SK-N-SH treated with all-trans-retinoic acid at 6 μM for 48 hours (cell line): ENCODE results near the gene ASIC1.

ENCODE experiments used
- ATAC-seq: fragments of 200-7000 bp; cut with Tn5 transposase; 3 replicates; pipeline ENCODE4 v1.9.1; 2020; ENCODE audit warnings: mild to moderate bottlenecking, moderate library complexity
- ARNTL ChIP-seq: fragments of 450-650 bp; formaldehyde crosslinking; IDR thresholded peaks from 2 replicates; pipeline ENCODE4 v1.5.0; 2020; ENCODE audit warnings: low read depth, mild to moderate bottlenecking, moderate library complexity, borderline replicate concordance
- BACH2 ChIP-seq: fragments of 250-450 bp; sonication (Bioruptor Pico); IDR thresholded peaks from 2 replicates; pipeline ENCODE4 v1.9.0; 2021; ENCODE audit warnings: mild to moderate bottlenecking, borderline replicate concordance
- CSDC2 ChIP-seq: fragments of 250-450 bp; sonication (Bioruptor Pico); IDR thresholded peaks from 2 replicates; pipeline ENCODE4 v1.5.0; 2020; ENCODE audit warnings: mild to moderate bottlenecking, moderate library complexity
- GLIS3 ChIP-seq: fragments of 250-450 bp; sonication (Bioruptor Pico); IDR thresholded peaks from 2 replicates; pipeline ENCODE4 v1.5.0; 2020; ENCODE audit warnings: mild to moderate bottlenecking, moderate library complexity
- ISL1 ChIP-seq: fragments of 250-450 bp; sonication (Bioruptor Pico); IDR thresholded peaks from 2 replicates; pipeline ENCODE4 v2.1.2; 2022; ENCODE audit warnings: mild to moderate bottlenecking, moderate library complexity
- OSR1 ChIP-seq: fragments of 250-450 bp; sonication (Bioruptor Pico); IDR thresholded peaks from 2 replicates; pipeline ENCODE4 v1.8.0; 2022; ENCODE audit warnings: moderate library complexity, mild to moderate bottlenecking, inconsistent platforms
- PPARA ChIP-seq: fragments of 250-450 bp; sonication (Bioruptor Pico); IDR thresholded peaks from 2 replicates; pipeline ENCODE4 v1.5.0; 2020; ENCODE audit warnings: mild to moderate bottlenecking, borderline replicate concordance
- RARB ChIP-seq: fragments of 250-450 bp; sonication (Bioruptor Pico); IDR thresholded peaks from 2 replicates; pipeline ENCODE4 v1.8.0; 2021; ENCODE audit warnings: mild to moderate bottlenecking, moderate library complexity
- TCF4 ChIP-seq: fragments of 250-450 bp; sonication (Bioruptor Pico); IDR thresholded peaks from 2 replicates; pipeline ENCODE4 v1.8.0; 2021; ENCODE audit warnings: mild to moderate bottlenecking, moderate library complexity, borderline replicate concordance
- TOX ChIP-seq: fragments of 250-450 bp; sonication (Bioruptor Pico); IDR thresholded peaks from 2 replicates; pipeline ENCODE4 v1.8.0; 2021; ENCODE audit warnings: mild to moderate bottlenecking, moderate library complexity, borderline replicate concordance
- ZFP3 ChIP-seq: fragments of 250-450 bp; sonication (Bioruptor Pico); IDR thresholded peaks from 2 replicates; pipeline ENCODE4 v1.5.0; 2020; ENCODE audit warnings: mild to moderate bottlenecking, moderate library complexity
- ZFP30 ChIP-seq: fragments of 450-650 bp; formaldehyde crosslinking; IDR thresholded peaks from 2 replicates; pipeline ENCODE4 v1.5.0; 2022; ENCODE audit warnings: mild to moderate bottlenecking, moderate library complexity
- ZNF70 ChIP-seq: fragments of 450-650 bp; formaldehyde crosslinking; IDR thresholded peaks from 2 replicates; pipeline ENCODE4 v1.5.0; 2020; ENCODE audit warnings: mild to moderate bottlenecking, moderate library complexity
- ZNF8 ChIP-seq: fragments of 450-650 bp; formaldehyde crosslinking; IDR thresholded peaks from 2 replicates; pipeline ENCODE4 v1.5.0; 2020; ENCODE audit warnings: mild to moderate bottlenecking, moderate library complexity
- TF ChIP-seq, protein P1 (sequence below): fragments of 250-450 bp; sonication (Bioruptor Pico); IDR thresholded peaks from 2 replicates; pipeline ENCODE4 v1.8.0; 2021; ENCODE audit warnings: low read depth, mild to moderate bottlenecking, moderate library complexity, borderline replicate concordance
- TF ChIP-seq, protein P2 (sequence below): fragments of 250-450 bp; sonication (Bioruptor Pico); IDR thresholded peaks from 2 replicates; pipeline ENCODE4 v1.5.1; 2021; ENCODE audit warnings: mild to moderate bottlenecking, moderate library complexity
- TF ChIP-seq, protein P3 (sequence below): fragments of 250-450 bp; sonication (Bioruptor Pico); IDR thresholded peaks from 2 replicates; pipeline ENCODE4 v1.5.1; 2020; ENCODE audit warnings: low read depth, mild to moderate bottlenecking, moderate library complexity
- TF ChIP-seq, protein P4 (sequence below): fragments of 250-450 bp; sonication (Bioruptor Pico); IDR thresholded peaks from 2 replicates; pipeline ENCODE4 v1.5.0; 2020; ENCODE audit warnings: mild to moderate bottlenecking, moderate library complexity
- TF ChIP-seq, protein P5 (sequence below): fragments of 250-450 bp; sonication (Bioruptor Pico); IDR thresholded peaks from 2 replicates; pipeline ENCODE4 v1.8.0; 2020; ENCODE audit warnings: mild to moderate bottlenecking, moderate library complexity, borderline replicate concordance

The ASIC1 gene

DNA sequence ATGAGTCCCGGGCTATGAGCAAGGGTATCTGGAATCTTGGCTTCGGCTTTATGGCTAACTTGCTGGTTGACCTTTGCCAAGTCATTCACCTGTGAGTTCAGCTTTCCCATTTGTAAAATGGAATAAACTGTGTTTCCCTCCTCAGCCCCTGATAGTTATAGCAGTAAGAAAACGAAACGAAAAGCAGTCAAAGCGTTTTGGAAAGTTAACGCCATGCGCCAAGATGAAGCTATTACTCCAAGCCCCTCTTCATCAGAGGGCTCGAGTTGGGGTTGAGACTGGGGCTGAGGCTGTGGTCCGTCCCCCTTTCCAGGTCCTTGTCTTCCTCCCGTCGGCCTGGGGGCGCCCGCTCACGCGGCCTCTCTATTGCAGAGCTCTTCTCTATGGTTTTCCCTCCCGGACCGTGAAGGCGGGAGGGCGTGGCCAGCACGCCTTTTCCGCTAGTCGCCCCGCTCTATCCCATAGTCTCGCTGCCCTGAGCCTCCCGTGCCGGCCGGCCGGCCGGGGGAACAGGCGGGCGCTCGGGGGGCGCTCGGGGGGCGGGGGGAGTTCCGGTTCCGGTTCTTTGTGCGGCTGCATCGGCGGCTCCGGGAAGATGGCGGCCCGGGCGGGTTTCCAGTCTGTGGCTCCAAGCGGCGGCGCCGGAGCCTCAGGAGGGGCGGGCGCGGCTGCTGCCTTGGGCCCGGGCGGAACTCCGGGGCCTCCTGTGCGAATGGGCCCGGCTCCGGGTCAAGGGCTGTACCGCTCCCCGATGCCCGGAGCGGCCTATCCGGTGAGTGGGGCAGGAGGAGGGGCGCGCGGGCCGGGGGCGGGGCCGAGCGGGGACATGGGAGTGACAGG is 27.6 kb downstream of the ASIC1 start, which contains the start of gene SMARCD1:
Gene SMARCD1 (plus strand): TSS at position 568 of the 840 bp plus-strand sequence. CDS start 28 bp downstream, at position 596.
- peak; percentile 96 for ATAC-seq
- TF ChIP-seq ARNTL (CRISPR knock-in tag) (no peak), BACH2 (CRISPR knock-in tag) (no peak), CSDC2 (CRISPR knock-in tag) (no peak)

DNA sequence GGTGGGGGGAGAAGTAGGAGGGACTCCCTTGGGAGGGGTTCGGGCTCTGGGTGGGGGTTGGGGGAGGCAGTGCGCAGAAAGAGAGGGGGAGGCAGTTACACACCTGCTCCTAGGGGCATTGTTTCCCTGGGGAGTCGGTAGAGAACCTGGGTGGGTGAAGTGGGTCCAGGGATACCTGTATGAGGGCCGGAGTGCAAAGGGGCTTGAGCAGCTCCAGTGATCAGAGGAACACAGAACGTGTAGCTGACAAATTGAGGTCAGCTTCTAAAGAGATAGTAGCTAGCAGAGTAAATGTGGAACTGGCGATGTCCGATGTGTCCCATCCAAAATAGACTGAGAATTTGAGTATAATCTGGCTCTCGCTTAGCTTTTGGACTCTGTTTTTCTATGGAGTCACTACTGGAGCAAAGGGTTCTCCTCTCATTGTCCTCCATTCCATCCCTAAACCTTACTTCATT is 28.2 kb downstream of the ASIC1 start:
- ATAC-seq = peak; percentile 25
- TF ChIP-seq TOX (CRISPR knock-in tag) (no peak), CSDC2 (CRISPR knock-in tag) (no peak)
- TF ChIP-seq, protein P1, sequence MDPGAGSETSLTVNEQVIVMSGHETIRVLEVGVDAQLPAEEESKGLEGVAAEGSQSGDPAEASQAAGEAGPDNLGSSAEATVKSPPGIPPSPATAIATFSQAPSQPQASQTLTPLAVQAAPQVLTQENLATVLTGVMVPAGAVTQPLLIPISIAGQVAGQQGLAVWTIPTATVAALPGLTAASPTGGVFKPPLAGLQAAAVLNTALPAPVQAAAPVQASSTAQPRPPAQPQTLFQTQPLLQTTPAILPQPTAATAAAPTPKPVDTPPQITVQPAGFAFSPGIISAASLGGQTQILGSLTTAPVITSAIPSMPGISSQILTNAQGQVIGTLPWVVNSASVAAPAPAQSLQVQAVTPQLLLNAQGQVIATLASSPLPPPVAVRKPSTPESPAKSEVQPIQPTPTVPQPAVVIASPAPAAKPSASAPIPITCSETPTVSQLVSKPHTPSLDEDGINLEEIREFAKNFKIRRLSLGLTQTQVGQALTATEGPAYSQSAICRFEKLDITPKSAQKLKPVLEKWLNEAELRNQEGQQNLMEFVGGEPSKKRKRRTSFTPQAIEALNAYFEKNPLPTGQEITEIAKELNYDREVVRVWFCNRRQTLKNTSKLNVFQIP (CRISPR knock-in tag) = no peak

DNA sequence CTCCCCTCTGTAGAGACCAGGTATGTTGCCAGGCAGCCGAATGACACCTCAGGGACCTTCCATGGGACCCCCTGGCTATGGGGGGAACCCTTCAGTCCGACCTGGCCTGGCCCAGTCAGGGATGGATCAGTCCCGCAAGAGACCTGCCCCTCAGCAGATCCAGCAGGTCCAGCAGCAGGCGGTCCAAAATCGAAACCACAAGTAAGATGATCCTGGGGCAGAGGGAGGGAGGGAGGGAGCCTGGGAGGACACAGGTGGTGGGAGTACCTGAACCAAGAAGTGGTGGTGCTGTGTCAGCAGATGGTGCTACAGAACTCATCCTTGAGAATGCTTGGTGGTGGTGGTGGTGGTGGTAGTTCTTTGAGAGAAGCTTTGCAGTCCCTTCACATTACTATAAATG is 28.8 kb downstream of the ASIC1 start:
- ATAC-seq = no peak
- TF ChIP-seq GLIS3 (CRISPR knock-in tag) = no peak
- no peak for TF ChIP-seq OSR1
- TF ChIP-seq BACH2 (CRISPR knock-in tag) = no peak
- TF ChIP-seq, protein P2, sequence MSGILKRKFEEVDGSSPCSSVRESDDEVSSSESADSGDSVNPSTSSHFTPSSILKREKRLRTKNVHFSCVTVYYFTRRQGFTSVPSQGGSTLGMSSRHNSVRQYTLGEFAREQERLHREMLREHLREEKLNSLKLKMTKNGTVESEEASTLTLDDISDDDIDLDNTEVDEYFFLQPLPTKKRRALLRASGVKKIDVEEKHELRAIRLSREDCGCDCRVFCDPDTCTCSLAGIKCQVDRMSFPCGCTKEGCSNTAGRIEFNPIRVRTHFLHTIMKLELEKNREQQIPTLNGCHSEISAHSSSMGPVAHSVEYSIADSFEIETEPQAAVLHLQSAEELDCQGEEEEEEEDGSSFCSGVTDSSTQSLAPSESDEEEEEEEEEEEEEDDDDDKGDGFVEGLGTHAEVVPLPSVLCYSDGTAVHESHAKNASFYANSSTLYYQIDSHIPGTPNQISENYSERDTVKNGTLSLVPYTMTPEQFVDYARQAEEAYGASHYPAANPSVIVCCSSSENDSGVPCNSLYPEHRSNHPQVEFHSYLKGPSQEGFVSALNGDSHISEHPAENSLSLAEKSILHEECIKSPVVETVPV (CRISPR knock-in tag) = no peak
- TF ChIP-seq, protein P1 (CRISPR knock-in tag) = no peak
- no peak for TF ChIP-seq ZNF8 (CRISPR knock-in tag)
- no peak for TF ChIP-seq ZFP3
- TF ChIP-seq TCF4 (CRISPR knock-in tag) = no peak
- TF ChIP-seq, protein P3, sequence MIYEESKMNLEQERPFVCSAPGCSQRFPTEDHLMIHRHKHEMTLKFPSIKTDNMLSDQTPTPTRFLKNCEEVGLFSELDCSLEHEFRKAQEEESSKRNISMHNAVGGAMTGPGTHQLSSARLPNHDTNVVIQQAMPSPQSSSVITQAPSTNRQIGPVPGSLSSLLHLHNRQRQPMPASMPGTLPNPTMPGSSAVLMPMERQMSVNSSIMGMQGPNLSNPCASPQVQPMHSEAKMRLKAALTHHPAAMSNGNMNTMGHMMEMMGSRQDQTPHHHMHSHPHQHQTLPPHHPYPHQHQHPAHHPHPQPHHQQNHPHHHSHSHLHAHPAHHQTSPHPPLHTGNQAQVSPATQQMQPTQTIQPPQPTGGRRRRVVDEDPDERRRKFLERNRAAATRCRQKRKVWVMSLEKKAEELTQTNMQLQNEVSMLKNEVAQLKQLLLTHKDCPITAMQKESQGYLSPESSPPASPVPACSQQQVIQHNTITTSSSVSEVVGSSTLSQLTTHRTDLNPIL (CRISPR knock-in tag) = no peak
- TF ChIP-seq ZNF70 (CRISPR knock-in tag) = no peak
- no peak for TF ChIP-seq PPARA (CRISPR knock-in tag)

DNA sequence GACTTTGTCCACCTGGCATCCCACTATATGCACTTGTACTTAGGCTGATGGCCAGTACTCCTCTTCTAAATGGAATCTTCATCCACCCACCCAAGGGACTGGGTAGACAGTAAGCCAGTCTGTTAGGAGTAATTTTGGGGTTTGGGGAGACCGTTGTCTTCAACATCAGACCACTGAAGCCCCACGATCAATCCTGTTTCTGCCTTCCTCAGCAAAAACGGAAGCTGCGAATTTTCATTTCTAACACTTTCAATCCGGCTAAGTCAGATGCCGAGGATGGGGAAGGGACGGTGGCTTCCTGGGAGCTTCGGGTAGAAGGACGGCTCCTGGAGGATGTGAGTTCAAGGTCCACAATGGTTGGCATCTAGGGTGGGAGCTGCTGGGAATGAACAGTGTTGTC is 29.8 kb downstream of the ASIC1 start:
- ATAC-seq = no peak
- no peak for TF ChIP-seq ZFP30 (CRISPR knock-in tag)
- TF ChIP-seq, protein P4, sequence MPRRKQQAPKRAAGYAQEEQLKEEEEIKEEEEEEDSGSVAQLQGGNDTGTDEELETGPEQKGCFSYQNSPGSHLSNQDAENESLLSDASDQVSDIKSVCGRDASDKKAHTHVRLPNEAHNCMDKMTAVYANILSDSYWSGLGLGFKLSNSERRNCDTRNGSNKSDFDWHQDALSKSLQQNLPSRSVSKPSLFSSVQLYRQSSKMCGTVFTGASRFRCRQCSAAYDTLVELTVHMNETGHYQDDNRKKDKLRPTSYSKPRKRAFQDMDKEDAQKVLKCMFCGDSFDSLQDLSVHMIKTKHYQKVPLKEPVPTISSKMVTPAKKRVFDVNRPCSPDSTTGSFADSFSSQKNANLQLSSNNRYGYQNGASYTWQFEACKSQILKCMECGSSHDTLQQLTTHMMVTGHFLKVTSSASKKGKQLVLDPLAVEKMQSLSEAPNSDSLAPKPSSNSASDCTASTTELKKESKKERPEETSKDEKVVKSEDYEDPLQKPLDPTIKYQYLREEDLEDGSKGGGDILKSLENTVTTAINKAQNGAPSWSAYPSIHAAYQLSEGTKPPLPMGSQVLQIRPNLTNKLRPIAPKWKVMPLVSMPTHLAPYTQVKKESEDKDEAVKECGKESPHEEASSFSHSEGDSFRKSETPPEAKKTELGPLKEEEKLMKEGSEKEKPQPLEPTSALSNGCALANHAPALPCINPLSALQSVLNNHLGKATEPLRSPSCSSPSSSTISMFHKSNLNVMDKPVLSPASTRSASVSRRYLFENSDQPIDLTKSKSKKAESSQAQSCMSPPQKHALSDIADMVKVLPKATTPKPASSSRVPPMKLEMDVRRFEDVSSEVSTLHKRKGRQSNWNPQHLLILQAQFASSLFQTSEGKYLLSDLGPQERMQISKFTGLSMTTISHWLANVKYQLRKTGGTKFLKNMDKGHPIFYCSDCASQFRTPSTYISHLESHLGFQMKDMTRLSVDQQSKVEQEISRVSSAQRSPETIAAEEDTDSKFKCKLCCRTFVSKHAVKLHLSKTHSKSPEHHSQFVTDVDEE (CRISPR knock-in tag) = no peak
- TF ChIP-seq ZFP3 = no peak
- TF ChIP-seq RARB (CRISPR knock-in tag) = no peak
- no peak for TF ChIP-seq BACH2 (CRISPR knock-in tag)
- TF ChIP-seq, protein P3 (CRISPR knock-in tag) = no peak
- TF ChIP-seq, protein P5, sequence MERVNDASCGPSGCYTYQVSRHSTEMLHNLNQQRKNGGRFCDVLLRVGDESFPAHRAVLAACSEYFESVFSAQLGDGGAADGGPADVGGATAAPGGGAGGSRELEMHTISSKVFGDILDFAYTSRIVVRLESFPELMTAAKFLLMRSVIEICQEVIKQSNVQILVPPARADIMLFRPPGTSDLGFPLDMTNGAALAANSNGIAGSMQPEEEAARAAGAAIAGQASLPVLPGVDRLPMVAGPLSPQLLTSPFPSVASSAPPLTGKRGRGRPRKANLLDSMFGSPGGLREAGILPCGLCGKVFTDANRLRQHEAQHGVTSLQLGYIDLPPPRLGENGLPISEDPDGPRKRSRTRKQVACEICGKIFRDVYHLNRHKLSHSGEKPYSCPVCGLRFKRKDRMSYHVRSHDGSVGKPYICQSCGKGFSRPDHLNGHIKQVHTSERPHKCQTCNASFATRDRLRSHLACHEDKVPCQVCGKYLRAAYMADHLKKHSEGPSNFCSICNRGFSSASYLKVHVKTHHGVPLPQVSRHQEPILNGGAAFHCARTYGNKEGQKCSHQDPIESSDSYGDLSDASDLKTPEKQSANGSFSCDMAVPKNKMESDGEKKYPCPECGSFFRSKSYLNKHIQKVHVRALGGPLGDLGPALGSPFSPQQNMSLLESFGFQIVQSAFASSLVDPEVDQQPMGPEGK = no peak
- no peak for TF ChIP-seq CSDC2 (CRISPR knock-in tag)
- TF ChIP-seq, protein P2 (CRISPR knock-in tag) = no peak
- no peak for TF ChIP-seq ISL1 (CRISPR knock-in tag)
- TF ChIP-seq GLIS3 (CRISPR knock-in tag) = no peak
